HEK293 (cell line): Measurements from ENCODE around the gene PER1.

Experiments used
- FEZF1 ChIP-seq: fragments of 450-650 bp; formaldehyde crosslinking; IDR thresholded peaks from 2 replicates; pipeline ENCODE4 v1.5.1; 2016; ENCODE audit warnings: missing biosample characterization, missing genetic modification characterization
- MYNN ChIP-seq: fragments of 450-650 bp; formaldehyde crosslinking; IDR thresholded peaks from 2 replicates; pipeline ENCODE4 v1.5.1; 2016; ENCODE audit warnings: missing biosample characterization, missing genetic modification characterization, borderline replicate concordance
- SP3 ChIP-seq: fragments of 450-650 bp; formaldehyde crosslinking; IDR thresholded peaks from 2 replicates; pipeline ENCODE4 v1.5.1; 2016; ENCODE audit warnings: missing biosample characterization, missing genetic modification characterization
- ZNF10 ChIP-seq: fragments of 450-650 bp; formaldehyde crosslinking; IDR thresholded peaks from 2 replicates; pipeline ENCODE4 v1.5.1; 2017; ENCODE audit warnings: missing biosample characterization, missing genetic modification characterization
- ZNF23 ChIP-seq: fragments of 450-650 bp; formaldehyde crosslinking; IDR thresholded peaks from 2 replicates; pipeline ENCODE4 v1.5.1; 2016; ENCODE audit warnings: missing biosample characterization, missing genetic modification characterization, borderline replicate concordance
- ZNF521 ChIP-seq: fragments of 450-650 bp; formaldehyde crosslinking; IDR thresholded peaks from 2 replicates; pipeline ENCODE4 v1.5.1; 2017; ENCODE audit warnings: missing biosample characterization, mild to moderate bottlenecking, missing genetic modification characterization
- ZNF623 ChIP-seq: fragments of 450-650 bp; formaldehyde crosslinking; IDR thresholded peaks from 2 replicates; pipeline ENCODE4 v1.5.1; 2016; ENCODE audit warnings: missing biosample characterization, missing genetic modification characterization
- ZNF629 ChIP-seq: fragments of 450-650 bp; formaldehyde crosslinking; IDR thresholded peaks from 2 replicates; pipeline ENCODE4 v1.5.1; 2017; ENCODE audit warnings: missing biosample characterization, missing genetic modification characterization
- ZNF658 ChIP-seq: fragments of 450-650 bp; formaldehyde crosslinking; IDR thresholded peaks from 2 replicates; pipeline ENCODE4; 2016; ENCODE audit warnings: missing biosample characterization, missing genetic modification characterization
- TF ChIP-seq, protein P1 (sequence below): sonication (generic); formaldehyde crosslinking; IDR thresholded peaks from 2 replicates; pipeline ENCODE4 v1.8.1; 2022; ENCODE audit warnings: mild to moderate bottlenecking, moderate library complexity, missing genetic modification reagents
- TF ChIP-seq, protein P2 (sequence below): fragments of 450-650 bp; formaldehyde crosslinking; IDR thresholded peaks from 2 replicates; pipeline ENCODE4 v1.5.1; 2016; ENCODE audit warnings: missing biosample characterization, missing genetic modification characterization
- TF ChIP-seq, protein P3 (sequence below): fragments of 450-650 bp; formaldehyde crosslinking; IDR thresholded peaks from 2 replicates; pipeline ENCODE4 v1.5.0; 2017; ENCODE audit warnings: missing biosample characterization, missing genetic modification characterization, borderline replicate concordance
- TF ChIP-seq, protein P4 (sequence below): fragments of 450-650 bp; formaldehyde crosslinking; IDR thresholded peaks from 2 replicates; pipeline ENCODE4 v1.5.1; 2016; ENCODE audit warnings: missing biosample characterization, missing genetic modification characterization
- TF ChIP-seq, protein P5 (sequence below): fragments of 450-650 bp; formaldehyde crosslinking; IDR thresholded peaks from 2 replicates; pipeline ENCODE4 v1.5.1; 2016; ENCODE audit warnings: missing biosample characterization, missing genetic modification characterization

PER1 gene

DNA sequence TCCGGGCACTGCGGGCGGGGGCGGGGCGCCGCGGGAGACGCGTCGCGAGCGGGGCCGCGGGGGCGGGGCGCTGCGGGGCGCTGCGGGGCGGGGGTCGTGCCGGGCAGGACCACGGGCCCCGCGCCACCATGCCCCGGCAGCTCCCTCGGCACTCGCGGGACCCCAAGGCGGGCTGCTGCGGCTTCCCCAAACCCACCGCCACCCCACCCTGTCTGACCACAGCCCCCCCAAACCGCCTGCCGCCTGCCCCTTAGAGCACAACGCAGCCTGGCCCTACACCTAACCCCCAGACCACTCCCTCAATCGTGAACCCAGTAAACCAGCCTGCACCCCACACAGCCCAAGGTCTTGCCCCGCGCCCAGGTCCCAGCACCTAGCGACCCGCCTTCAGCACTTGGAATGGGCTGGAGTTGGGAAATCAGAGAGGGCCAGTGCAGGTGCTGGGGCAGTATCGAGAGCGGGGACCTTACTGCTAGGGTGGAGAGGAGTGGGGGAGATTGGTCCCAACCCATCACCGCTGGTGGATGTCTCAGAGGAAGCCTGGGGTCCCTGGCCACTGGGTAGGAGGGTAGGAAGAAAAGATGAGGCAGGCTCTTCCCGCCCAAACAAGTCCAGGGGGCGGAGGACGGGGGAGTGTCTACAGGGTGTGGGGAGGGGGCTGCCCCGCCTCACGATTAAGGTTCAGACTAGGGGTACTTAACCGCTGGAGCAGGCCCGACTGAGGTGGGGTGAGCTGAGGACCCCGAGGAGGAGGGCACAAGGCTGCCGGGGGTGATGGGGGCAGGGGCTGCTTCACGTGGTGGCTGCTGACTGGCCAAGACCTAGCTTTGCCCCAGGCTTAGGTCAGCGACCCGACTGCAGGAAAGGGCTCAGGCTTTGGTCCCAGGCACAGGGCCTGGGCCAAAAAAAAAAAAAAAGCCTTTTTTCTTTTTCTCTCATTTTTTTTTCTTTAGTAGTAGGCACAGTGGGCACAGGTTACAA, 11.1 kb upstream of the PER1 start (continued):
- peak; percentile 77 for TF ChIP-seq SP3 (tag by site-specific recombination)
- TF ChIP-seq, protein P1, sequence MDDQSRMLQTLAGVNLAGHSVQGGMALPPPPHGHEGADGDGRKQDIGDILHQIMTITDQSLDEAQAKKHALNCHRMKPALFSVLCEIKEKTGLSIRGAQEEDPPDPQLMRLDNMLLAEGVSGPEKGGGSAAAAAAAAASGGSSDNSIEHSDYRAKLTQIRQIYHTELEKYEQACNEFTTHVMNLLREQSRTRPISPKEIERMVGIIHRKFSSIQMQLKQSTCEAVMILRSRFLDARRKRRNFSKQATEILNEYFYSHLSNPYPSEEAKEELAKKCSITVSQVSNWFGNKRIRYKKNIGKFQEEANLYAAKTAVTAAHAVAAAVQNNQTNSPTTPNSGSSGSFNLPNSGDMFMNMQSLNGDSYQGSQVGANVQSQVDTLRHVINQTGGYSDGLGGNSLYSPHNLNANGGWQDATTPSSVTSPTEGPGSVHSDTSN (CRISPR knock-in tag), result no peak
- TF ChIP-seq, protein P2, sequence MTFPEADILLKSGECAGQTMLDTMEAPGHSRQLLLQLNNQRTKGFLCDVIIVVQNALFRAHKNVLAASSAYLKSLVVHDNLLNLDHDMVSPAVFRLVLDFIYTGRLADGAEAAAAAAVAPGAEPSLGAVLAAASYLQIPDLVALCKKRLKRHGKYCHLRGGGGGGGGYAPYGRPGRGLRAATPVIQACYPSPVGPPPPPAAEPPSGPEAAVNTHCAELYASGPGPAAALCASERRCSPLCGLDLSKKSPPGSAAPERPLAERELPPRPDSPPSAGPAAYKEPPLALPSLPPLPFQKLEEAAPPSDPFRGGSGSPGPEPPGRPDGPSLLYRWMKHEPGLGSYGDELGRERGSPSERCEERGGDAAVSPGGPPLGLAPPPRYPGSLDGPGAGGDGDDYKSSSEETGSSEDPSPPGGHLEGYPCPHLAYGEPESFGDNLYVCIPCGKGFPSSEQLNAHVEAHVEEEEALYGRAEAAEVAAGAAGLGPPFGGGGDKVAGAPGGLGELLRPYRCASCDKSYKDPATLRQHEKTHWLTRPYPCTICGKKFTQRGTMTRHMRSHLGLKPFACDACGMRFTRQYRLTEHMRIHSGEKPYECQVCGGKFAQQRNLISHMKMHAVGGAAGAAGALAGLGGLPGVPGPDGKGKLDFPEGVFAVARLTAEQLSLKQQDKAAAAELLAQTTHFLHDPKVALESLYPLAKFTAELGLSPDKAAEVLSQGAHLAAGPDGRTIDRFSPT (tag by site-specific recombination), result no peak
- no peak for TF ChIP-seq ZNF10 (tag by site-specific recombination)
- TF ChIP-seq ZNF658, result no peak
- TF ChIP-seq, protein P3, sequence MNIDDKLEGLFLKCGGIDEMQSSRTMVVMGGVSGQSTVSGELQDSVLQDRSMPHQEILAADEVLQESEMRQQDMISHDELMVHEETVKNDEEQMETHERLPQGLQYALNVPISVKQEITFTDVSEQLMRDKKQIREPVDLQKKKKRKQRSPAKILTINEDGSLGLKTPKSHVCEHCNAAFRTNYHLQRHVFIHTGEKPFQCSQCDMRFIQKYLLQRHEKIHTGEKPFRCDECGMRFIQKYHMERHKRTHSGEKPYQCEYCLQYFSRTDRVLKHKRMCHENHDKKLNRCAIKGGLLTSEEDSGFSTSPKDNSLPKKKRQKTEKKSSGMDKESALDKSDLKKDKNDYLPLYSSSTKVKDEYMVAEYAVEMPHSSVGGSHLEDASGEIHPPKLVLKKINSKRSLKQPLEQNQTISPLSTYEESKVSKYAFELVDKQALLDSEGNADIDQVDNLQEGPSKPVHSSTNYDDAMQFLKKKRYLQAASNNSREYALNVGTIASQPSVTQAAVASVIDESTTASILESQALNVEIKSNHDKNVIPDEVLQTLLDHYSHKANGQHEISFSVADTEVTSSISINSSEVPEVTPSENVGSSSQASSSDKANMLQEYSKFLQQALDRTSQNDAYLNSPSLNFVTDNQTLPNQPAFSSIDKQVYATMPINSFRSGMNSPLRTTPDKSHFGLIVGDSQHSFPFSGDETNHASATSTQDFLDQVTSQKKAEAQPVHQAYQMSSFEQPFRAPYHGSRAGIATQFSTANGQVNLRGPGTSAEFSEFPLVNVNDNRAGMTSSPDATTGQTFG (tag by site-specific recombination), result no peak
- no peak for TF ChIP-seq FEZF1 (tag by site-specific recombination)
- no peak for TF ChIP-seq ZNF629 (tag by site-specific recombination)
- TF ChIP-seq, protein P4, sequence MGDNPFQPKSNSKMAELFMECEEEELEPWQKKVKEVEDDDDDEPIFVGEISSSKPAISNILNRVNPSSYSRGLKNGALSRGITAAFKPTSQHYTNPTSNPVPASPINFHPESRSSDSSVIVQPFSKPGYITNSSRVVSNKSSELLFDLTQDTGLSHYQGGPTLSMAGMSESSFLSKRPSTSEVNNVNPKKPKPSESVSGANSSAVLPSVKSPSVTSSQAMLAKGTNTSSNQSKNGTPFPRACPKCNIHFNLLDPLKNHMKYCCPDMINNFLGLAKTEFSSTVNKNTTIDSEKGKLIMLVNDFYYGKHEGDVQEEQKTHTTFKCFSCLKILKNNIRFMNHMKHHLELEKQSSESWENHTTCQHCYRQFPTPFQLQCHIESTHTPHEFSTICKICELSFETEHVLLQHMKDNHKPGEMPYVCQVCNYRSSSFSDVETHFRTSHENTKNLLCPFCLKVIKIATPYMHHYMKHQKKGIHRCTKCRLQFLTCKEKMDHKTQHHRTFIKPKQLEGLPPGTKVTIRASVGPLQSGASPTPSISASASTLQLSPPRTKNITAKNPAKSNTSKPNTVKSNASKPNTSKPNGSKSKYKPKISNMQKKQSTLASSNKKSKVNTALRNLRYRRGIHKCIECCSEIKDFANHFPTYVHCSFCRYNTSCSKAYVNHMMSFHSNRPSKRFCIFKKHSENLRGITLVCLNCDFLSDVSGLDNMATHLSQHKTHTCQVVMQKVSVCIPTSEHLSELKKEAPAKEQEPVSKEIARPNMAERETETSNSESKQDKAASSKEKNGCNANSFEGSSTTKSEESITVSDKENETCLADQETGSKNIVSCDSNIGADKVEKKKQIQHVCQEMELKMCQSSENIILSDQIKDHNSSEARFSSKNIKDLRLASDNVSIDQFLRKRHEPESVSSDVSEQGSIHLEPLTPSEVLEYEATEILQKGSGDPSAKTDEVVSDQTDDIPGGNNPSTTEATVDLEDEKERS, result no peak
- no peak for TF ChIP-seq ZNF521 (tag by site-specific recombination)
- TF ChIP-seq ZNF23 (tag by site-specific recombination), result no peak
- TF ChIP-seq MYNN (tag by site-specific recombination), result no peak
- no peak for TF ChIP-seq ZNF623 (tag by site-specific recombination)
- TF ChIP-seq, protein P5, sequence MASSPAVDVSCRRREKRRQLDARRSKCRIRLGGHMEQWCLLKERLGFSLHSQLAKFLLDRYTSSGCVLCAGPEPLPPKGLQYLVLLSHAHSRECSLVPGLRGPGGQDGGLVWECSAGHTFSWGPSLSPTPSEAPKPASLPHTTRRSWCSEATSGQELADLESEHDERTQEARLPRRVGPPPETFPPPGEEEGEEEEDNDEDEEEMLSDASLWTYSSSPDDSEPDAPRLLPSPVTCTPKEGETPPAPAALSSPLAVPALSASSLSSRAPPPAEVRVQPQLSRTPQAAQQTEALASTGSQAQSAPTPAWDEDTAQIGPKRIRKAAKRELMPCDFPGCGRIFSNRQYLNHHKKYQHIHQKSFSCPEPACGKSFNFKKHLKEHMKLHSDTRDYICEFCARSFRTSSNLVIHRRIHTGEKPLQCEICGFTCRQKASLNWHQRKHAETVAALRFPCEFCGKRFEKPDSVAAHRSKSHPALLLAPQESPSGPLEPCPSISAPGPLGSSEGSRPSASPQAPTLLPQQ (tag by site-specific recombination), result no peak
